ENCODE measurements around the gene PPP2R3A.
"Not testable (repeated sequence)": the region's sequence is repeated elsewhere in the genome, so short reads cannot be mapped to it uniquely, and the experiment has no call there.

The PPP2R3A gene

DNA sequence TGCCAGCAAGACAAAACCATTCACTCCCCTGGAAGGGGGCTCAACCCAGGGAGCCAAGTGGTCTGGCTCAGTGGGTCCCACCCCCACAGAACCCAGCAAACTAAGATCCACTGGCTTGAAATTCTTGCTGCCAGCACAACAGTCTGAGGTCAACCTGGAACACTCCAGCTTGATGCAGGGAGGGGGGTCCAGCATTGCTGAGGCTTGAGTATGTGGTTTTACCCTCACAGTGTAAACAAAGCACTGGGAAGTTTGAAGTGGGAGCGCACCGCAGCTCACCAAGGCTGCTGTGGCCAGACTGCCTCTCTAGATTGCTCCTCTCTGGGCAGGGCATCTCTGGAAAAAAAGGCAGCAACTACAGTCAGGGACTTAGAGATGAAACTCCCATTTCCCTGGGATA, 148.9 kb downstream of the PPP2R3A start:
- Histone ChIP-seq H3K27ac (ENCODE audit: low read length) (no peak overlapping the region), H3K9ac (ENCODE audit: low read length) (no peak overlapping the region), H4K20me1 (ENCODE audit: insufficient read depth, low read length) (peaks cover 11% of the 10 kb centered on the region; the same call in 1 of the 2 replicates), H3K4me2 (ENCODE audit: low read length) (no peak overlapping the region), H3K4me3 (ENCODE audit: low read length) (no peak overlapping the region), H3K27me3 (ENCODE audit: low read depth, low read length) (peaks cover 37% of the 10 kb centered on the region), H2AFZ (ENCODE audit: low read depth, low read length) (no peak overlapping the region), H3K9me3 (ENCODE audit: insufficient read depth, low read length) (no peaks in the 10 kb centered on the region), H3K4me1 (ENCODE audit: low read length) (peaks cover 8% of the 10 kb centered on the region), H3K79me2 (ENCODE audit: low read length) (no peaks in the 10 kb centered on the region), H3K36me3 (replicated peaks; ENCODE audit: low read depth, low read length) (no peaks in the 10 kb centered on the region)
- TF ChIP-seq, protein P1, sequence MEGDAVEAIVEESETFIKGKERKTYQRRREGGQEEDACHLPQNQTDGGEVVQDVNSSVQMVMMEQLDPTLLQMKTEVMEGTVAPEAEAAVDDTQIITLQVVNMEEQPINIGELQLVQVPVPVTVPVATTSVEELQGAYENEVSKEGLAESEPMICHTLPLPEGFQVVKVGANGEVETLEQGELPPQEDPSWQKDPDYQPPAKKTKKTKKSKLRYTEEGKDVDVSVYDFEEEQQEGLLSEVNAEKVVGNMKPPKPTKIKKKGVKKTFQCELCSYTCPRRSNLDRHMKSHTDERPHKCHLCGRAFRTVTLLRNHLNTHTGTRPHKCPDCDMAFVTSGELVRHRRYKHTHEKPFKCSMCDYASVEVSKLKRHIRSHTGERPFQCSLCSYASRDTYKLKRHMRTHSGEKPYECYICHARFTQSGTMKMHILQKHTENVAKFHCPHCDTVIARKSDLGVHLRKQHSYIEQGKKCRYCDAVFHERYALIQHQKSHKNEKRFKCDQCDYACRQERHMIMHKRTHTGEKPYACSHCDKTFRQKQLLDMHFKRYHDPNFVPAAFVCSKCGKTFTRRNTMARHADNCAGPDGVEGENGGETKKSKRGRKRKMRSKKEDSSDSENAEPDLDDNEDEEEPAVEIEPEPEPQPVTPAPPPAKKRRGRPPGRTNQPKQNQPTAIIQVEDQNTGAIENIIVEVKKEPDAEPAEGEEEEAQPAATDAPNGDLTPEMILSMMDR (IDR thresholded peaks at IDR 0.05; ENCODE audit: low read depth, low read length) = no peak
- TF ChIP-seq EZH2phosphoT487 (IDR thresholded peaks at IDR 0.05; ENCODE audit: low read depth) = no peak

DNA sequence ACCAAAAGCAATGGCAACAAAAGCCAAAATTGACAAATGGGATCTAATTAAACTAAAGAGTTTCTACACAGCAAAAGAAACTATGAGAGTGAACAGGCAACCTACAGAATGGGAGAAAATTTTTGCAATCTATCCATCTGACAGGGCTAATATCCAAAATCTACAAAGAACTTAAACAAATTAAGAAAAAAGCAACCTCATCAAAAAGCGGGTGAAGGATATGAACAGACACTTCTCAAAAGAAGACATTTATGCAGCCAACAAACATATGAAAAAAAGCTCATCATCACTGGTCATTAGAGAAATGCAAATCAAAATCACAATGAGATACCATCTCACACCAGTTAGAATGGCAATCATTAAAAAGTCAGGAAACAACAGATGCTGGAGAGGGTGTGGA, 153.8 kb downstream of the PPP2R3A start:
- H3K27ac ChIP-seq (ENCODE audit: low read length); H3K9ac ChIP-seq (ENCODE audit: low read length); H4K20me1 ChIP-seq (ENCODE audit: insufficient read depth, low read length); H3K4me2 ChIP-seq (ENCODE audit: low read length); H3K4me1 ChIP-seq (ENCODE audit: low read length); H3K27me3 ChIP-seq (ENCODE audit: low read depth, low read length); H3K36me3 ChIP-seq (replicated peaks; ENCODE audit: low read depth, low read length); H2AFZ ChIP-seq (ENCODE audit: low read depth, low read length); H3K9me3 ChIP-seq (ENCODE audit: insufficient read depth, low read length); H3K79me2 ChIP-seq (ENCODE audit: low read length); H3K4me3 ChIP-seq (ENCODE audit: low read length): not testable (repeated sequence)

DNA sequence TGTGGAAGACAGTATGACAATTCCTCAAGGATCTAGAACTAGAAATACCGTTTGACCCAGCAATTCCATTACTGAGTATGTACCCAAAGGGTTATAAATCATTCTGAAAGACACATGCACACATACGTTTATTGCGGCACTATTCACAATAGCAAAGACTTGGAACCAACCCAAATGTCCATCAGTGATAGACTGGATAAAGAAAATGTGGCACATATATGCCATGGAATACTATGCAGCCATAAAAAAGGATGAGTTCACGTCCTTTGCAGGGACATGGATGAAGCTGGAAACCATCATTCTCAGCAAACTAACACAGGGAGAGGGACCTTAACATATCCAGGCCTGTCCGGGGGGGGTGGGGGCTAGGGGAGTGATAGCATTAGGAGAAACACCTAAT, 154.3 kb downstream of the PPP2R3A start:
- H3K36me3 ChIP-seq (replicated peaks; ENCODE audit: low read depth, low read length); H4K20me1 ChIP-seq (ENCODE audit: insufficient read depth, low read length); H3K27ac ChIP-seq (ENCODE audit: low read length); H3K4me1 ChIP-seq (ENCODE audit: low read length); H3K9ac ChIP-seq (ENCODE audit: low read length); H3K9me3 ChIP-seq (ENCODE audit: insufficient read depth, low read length); H2AFZ ChIP-seq (ENCODE audit: low read depth, low read length); H3K4me3 ChIP-seq (ENCODE audit: low read length); H3K27me3 ChIP-seq (ENCODE audit: low read depth, low read length); H3K4me2 ChIP-seq (ENCODE audit: low read length); H3K79me2 ChIP-seq (ENCODE audit: low read length): not testable (repeated sequence)

DNA sequence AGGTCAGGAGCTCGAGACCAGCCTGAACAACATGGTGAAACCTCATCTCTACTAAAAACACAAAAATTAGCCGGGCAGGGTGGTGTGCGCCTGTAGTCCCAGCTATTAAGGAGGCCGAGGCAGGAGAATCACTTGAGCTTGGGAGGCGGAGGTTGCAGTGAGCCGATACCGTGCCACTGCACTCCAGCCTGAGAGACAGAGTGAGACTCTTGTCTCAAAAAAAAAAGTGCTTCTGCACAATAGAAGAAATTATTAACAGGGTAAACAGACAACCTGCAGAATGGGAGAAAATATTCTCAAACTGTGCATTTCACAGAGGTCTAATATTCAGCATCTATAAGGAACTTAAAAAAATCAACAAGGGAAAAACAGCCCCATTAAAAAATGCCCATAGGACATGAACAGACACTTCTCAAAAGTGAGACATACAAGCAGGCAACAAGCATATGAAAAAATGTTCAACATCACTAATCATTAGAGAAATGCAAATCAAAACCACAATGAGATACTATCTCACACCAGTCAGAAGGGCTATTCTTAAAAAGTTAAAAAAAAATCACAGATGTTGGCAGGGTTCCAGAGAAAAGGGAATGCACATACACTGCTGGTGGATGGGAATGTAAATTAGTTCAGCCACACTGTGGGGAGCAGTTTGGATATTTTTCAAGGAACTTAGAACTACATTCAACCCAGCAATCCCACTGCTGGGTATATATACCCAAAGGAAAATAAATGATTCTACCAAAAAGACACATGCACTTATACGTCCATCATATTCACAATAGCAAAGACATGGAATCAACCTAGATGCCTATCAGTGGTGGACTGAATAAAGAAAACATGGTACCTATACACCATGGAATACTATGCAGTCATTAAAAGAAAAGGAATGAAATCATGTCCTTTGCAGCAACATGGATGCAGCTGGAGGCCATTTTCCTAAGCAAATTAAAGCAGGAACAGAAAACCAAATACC, 155.1 kb downstream of the PPP2R3A start:
- Histone ChIP-seq H3K27ac (ENCODE audit: low read length) (no peak overlapping the region), H3K4me2 (ENCODE audit: low read length) (no peak overlapping the region), H4K20me1 (ENCODE audit: insufficient read depth, low read length) (no peaks in the 10 kb centered on the region), H3K36me3 (replicated peaks; ENCODE audit: low read depth, low read length) (no peaks in the 10 kb centered on the region), H3K9ac (ENCODE audit: low read length) (no peak overlapping the region), H3K9me3 (ENCODE audit: insufficient read depth, low read length) (no peaks in the 10 kb centered on the region), H3K27me3 (ENCODE audit: low read depth, low read length) (peaks cover 8% of the 10 kb centered on the region; the same call in 1 of the 2 replicates), H3K79me2 (ENCODE audit: low read length) (no peaks in the 10 kb centered on the region), H2AFZ (ENCODE audit: low read depth, low read length) (no peak overlapping the region), H3K4me3 (ENCODE audit: low read length) (no peak overlapping the region), H3K4me1 (ENCODE audit: low read length) (peaks cover 3% of the 10 kb centered on the region; the same call in 1 of the 2 replicates)
- no peak for TF ChIP-seq EZH2phosphoT487 (IDR thresholded peaks at IDR 0.05; ENCODE audit: low read depth)
- TF ChIP-seq, protein P1 (IDR thresholded peaks at IDR 0.05; ENCODE audit: low read depth, low read length) = no peak

DNA sequence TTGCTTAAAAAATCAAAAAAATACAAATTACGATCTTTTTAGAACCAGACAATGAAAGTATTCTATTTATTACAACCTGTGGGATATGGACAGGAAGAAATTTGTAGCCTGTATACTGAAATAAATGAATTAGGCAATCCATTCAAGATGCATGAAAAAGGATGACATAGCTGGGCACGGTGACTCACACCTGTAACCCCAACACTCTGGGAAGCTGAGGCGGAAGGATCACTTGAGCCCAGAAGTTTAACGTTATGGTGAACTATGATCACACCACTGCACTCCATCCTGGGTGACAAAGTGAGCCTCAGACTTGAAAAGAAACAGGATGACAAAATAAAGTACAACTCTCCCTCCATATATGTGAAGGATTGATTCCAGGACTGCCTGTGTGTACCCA, 156.5 kb downstream of the PPP2R3A start:
- H3K4me1 ChIP-seq (ENCODE audit: low read length) = peaks cover 3% of the 10 kb centered on the region; the same call in 1 of the 2 replicates
- no peak overlapping the region for H2AFZ ChIP-seq (ENCODE audit: low read depth, low read length)
- no peaks in the 10 kb centered on the region for H4K20me1 ChIP-seq (ENCODE audit: insufficient read depth, low read length)
- TF ChIP-seq EZH2phosphoT487 (IDR thresholded peaks at IDR 0.05; ENCODE audit: low read depth) = no peak
- TF ChIP-seq, protein P1 (IDR thresholded peaks at IDR 0.05; ENCODE audit: low read depth, low read length) = no peak
- H3K79me2 ChIP-seq (ENCODE audit: low read length) = no peaks in the 10 kb centered on the region
- no peak overlapping the region for H3K9ac ChIP-seq (ENCODE audit: low read length)
- peaks cover 8% of the 10 kb centered on the region; the same call in 1 of the 2 replicates for H3K27me3 ChIP-seq (ENCODE audit: low read depth, low read length)
- H3K4me2 ChIP-seq (ENCODE audit: low read length) = no peak overlapping the region
- H3K36me3 ChIP-seq (replicated peaks; ENCODE audit: low read depth, low read length) = no peaks in the 10 kb centered on the region
- H3K9me3 ChIP-seq (ENCODE audit: insufficient read depth, low read length) = no peaks in the 10 kb centered on the region
- no peak overlapping the region for H3K4me3 ChIP-seq (ENCODE audit: low read length)
- no peak overlapping the region for H3K27ac ChIP-seq (ENCODE audit: low read length)

DNA sequence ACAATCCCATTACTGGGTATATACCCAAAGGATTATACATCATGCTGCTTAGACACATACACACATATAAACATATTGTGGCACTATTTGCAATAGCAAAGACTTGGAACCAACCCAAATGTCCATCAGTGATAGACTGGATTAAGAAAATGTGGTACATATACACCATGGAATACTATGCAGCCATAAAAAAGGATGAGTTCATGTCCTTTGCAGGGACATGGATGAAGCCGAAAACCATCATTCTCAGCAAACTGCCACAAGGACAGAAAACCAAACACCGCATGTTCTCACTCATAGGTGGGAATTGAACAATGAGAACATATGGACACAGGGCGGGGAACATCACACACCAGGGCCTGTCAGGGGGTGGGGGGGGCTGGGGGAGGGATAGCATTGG, 166.1 kb downstream of the PPP2R3A start:
- not testable (repeated sequence) for H2AFZ ChIP-seq (ENCODE audit: low read depth, low read length); H3K79me2 ChIP-seq (ENCODE audit: low read length); H3K27me3 ChIP-seq (ENCODE audit: low read depth, low read length); H4K20me1 ChIP-seq (ENCODE audit: insufficient read depth, low read length); H3K4me1 ChIP-seq (ENCODE audit: low read length); H3K36me3 ChIP-seq (replicated peaks; ENCODE audit: low read depth, low read length); H3K4me2 ChIP-seq (ENCODE audit: low read length); H3K9ac ChIP-seq (ENCODE audit: low read length); H3K27ac ChIP-seq (ENCODE audit: low read length); H3K4me3 ChIP-seq (ENCODE audit: low read length); H3K9me3 ChIP-seq (ENCODE audit: insufficient read depth, low read length)
